ENCODE measurements around the gene SBF2.
A peak's percentile ranks its signal among the peaks of the same experiment; 100 is the strongest.

Gene SBF2

GRCh38 chr11:10322830-10323792 is 29.1 kb upstream of the SBF2 start:
- peak; percentile 47 for TF ChIP-seq CTCF (conservative IDR thresholded peaks at IDR 0.05; ENCODE audit: low read depth, low read length)
- H3K4me3 ChIP-seq (ENCODE audit: low read depth, low read length) = no peak overlapping the region
- DNase-seq (ENCODE audit: low read depth) = peak; percentile 95

GRCh38 chr11:10322401-10322800 is 28.4 kb upstream of the SBF2 start:
- TF ChIP-seq CTCF (conservative IDR thresholded peaks at IDR 0.05; ENCODE audit: low read depth, low read length) = no peak
- H3K4me3 ChIP-seq (ENCODE audit: low read depth, low read length) = no peak overlapping the region
- no peak for DNase-seq (ENCODE audit: low read depth)

GRCh38 chr11:10320736-10321465 is 26.9 kb upstream of the SBF2 start:
- H3K4me3 ChIP-seq (ENCODE audit: low read depth, low read length) = no peak overlapping the region
- no peak for TF ChIP-seq CTCF (conservative IDR thresholded peaks at IDR 0.05; ENCODE audit: low read depth, low read length)
- no peak for DNase-seq (ENCODE audit: low read depth)

GRCh38 chr11:10319702-10320558 is 25.9 kb upstream of the SBF2 start:
- TF ChIP-seq CTCF (conservative IDR thresholded peaks at IDR 0.05; ENCODE audit: low read depth, low read length) = no peak
- no peak for DNase-seq (ENCODE audit: low read depth)
- no peak overlapping the region for H3K4me3 ChIP-seq (ENCODE audit: low read depth, low read length)

- no peak overlapping the region for H3K4me3 ChIP-seq (ENCODE audit: low read depth, low read length)
- no peak for DNase-seq (ENCODE audit: low read depth)
- TF ChIP-seq CTCF (conservative IDR thresholded peaks at IDR 0.05; ENCODE audit: low read depth, low read length) = no peak
Observed at GRCh38 chr11:10318527-10318802, 24.4 kb upstream of the SBF2 start.

GRCh38 chr11:10317776-10318526 is 23.9 kb upstream of the SBF2 start:
- no peak for TF ChIP-seq CTCF (conservative IDR thresholded peaks at IDR 0.05; ENCODE audit: low read depth, low read length)
- no peak for DNase-seq (ENCODE audit: low read depth)
- no peak overlapping the region for H3K4me3 ChIP-seq (ENCODE audit: low read depth, low read length)
